OCI-M2 (cell line): ENCODE results near the gene TTLL11.

Source experiments
- DNase-seq: peaks from one replicate; lab custom pipeline; 2025; ENCODE audit not compliant: unreplicated experiment; lab: John Stamatoyannopoulos, UW

TTLL11 gene

GRCh38 chr9:121778252-121779225 lies 314.6 kb downstream of the TTLL11 start:
- no peak for DNase-seq

- DNase-seq, result no peak
These were observed 316.1 kb downstream of the TTLL11 start for GRCh38 chr9:121776739-121777637.

GRCh38 chr9:121776001-121776738 lies 316.9 kb downstream of the TTLL11 start:
- no peak for DNase-seq

GRCh38 chr9:121774715-121775613 lies 318.1 kb downstream of the TTLL11 start:
- DNase-seq, result no peak

GRCh38 chr9:121773954-121774714 lies 319.0 kb downstream of the TTLL11 start:
- DNase-seq, result no peak

GRCh38 chr9:121773286-121773953 lies 319.7 kb downstream of the TTLL11 start:
- no peak for DNase-seq

GRCh38 chr9:121772600-121773285 lies 320.4 kb downstream of the TTLL11 start:
- DNase-seq, result no peak
